ENCODE data around the gene LAMA1.

LAMA1 gene

DNA sequence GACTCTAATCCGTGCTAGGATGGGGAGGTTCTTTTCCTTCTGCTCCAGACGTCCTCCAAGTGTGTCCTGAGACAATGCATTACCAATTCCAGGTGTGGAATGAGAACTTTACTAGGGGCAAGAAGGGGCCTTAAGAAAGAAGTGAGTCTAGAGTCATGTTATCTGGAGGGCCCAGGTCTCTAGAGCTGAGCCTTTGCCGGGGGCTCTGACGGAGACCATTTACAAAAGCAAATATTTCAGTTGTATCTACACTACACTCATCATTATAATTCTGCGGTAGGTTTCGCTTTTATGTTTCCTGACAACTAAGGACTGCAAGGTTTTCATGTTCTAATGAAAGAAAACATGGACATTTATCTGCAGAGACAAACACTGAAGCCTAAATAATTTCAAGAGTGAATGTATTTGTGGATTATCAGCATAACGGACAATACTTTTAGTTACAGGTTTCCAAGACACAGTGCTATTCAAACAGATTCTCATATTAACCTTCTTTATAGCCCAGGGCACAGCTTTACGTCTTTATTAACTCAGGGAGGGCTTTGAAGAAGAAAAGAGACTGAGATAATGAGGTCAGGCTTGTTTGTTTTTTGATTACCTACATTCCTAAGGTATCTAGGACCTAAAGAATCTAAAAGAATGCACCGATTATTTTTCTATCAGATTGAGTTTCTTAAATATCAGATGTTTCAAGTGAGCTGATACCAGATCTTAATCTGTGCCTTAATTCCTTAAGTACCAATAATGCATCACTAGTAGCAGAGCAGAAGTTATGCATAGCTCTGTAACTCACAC, 15.0 kb upstream of the LAMA1 start:
- TF ChIP-seq, protein P1, sequence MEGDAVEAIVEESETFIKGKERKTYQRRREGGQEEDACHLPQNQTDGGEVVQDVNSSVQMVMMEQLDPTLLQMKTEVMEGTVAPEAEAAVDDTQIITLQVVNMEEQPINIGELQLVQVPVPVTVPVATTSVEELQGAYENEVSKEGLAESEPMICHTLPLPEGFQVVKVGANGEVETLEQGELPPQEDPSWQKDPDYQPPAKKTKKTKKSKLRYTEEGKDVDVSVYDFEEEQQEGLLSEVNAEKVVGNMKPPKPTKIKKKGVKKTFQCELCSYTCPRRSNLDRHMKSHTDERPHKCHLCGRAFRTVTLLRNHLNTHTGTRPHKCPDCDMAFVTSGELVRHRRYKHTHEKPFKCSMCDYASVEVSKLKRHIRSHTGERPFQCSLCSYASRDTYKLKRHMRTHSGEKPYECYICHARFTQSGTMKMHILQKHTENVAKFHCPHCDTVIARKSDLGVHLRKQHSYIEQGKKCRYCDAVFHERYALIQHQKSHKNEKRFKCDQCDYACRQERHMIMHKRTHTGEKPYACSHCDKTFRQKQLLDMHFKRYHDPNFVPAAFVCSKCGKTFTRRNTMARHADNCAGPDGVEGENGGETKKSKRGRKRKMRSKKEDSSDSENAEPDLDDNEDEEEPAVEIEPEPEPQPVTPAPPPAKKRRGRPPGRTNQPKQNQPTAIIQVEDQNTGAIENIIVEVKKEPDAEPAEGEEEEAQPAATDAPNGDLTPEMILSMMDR (conservative IDR thresholded peaks at IDR 0.05; ENCODE audit: low read length) = no peak
- H3K4me3 ChIP-seq (ENCODE audit: low read length) = no peak overlapping the region

DNA sequence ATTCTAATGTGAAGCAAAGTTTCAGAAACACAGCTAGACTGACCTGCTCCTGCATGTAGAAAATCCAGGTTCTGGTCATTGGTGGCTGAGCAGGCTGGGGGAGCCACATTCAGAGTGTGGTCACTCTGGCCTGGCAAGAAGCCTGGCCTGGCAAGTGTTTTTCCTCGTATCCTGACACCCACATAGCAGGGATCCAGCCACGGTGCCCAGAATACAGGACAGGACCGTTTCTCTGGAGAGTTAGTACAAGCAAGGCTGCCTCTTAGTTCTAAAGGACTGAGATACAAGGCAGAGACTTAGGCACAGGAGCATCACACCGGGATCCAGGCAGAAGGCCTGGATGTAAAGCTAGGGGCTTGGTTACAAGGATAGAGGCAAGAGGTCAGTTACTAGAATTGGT, 4.8 kb upstream of the LAMA1 start:
- TF ChIP-seq, protein P1 (conservative IDR thresholded peaks at IDR 0.05; ENCODE audit: low read length) = no peak
- no peak for DNase-seq (ENCODE audit: low read depth)

More for the DNA sequence above, 15.0 kb upstream of the LAMA1 start:
- no peak for DNase-seq (ENCODE audit: low read depth)

DNA sequence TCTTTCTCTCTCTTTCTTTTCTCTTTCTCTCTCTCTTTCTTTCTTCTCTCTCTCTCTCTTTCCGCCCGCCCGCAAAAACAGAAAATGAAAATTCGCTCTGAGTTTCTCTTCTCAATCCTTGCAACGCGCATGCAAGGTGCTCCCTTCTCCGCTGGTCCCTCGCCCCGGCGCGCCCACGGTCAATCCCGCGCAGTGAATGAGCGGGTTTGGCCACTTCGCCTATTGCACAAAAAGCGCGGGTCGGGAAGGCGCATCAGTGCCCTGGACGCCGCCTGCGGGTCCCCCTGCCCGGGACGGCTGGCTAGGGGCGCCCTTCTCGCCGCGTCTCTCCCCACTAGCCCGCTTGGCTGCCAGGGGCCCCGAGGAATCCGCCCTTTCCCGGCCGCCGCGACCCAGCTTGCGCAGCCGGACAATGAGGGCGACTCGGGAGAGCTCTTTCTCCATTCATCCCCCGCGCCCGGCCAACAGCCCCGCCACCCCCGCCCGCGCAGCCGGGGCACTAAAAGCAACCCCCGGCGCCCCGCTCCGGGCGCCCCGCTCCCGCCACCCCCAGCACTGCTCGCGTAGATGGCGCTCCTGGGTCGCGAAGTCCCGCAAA, 706 bp downstream of the LAMA1 start:
- TF ChIP-seq, protein P1 (conservative IDR thresholded peaks at IDR 0.05; ENCODE audit: low read length) = no peak
- peak overlapping the region; percentile 26 for H3K4me3 ChIP-seq (ENCODE audit: low read length)
- no peak for DNase-seq (ENCODE audit: low read depth)

More for the DNA sequence above, 4.8 kb upstream of the LAMA1 start:
- no peak overlapping the region for H3K4me3 ChIP-seq (ENCODE audit: low read length)

DNA sequence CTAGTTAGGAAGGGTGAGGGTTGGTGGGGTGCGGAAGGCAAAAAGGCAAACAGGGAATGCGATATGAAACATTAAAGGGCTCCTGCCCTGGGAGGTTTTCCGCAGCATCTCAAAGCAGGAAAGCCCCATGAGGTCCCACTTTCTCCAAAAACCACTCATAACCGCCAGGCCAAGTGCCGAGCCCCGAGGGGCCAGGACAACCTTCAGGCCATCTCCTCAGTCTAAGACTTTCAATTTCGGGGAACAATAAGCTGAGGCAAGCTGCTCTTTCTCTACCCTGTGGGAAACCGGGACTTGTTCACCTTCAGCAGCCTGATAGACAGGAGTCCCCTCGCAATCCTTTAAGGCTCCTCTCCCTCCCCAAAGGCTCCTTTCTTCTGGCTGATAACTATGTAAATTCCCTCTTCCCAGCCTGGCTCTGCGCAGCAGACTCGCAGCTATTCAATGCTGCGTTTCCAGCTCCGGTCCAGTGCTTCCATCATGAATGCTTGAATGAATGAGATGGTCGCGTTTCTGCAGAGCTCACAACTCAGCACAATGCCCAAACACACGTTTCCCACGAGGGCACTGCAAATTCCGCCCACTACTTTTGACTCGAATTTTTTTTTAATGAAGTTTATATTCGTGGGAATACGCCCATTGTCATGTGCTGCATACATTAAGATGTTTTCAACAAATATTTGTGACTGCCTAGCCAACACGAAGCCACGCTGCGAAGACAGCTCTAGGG, 1.4 kb downstream of the LAMA1 start:
- TF ChIP-seq, protein P1 (conservative IDR thresholded peaks at IDR 0.05; ENCODE audit: low read length) = no peak
- no peak for DNase-seq (ENCODE audit: low read depth)
- H3K4me3 ChIP-seq (ENCODE audit: low read length) = no peak overlapping the region; the same call in 1 of the 2 replicates

DNA sequence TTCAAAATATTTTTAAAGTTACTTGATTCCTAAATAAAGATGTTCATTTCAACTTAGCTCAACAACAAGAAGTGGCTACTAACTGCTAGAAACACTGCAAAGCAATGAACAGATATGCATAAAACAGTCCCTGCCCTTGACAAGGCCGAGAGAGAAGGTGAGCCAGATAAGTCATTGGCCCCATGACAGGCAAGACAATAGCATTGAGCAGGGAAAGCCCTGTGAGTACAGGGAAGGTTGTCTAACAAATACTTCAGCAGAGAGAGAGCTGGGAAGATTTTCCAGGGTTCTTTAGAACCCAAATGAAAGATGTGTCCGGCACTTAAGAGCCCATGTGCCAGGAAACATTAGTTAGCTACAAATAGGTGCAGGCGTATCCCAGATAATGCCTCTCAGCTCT, 4.7 kb downstream of the LAMA1 start:
- TF ChIP-seq, protein P1 (conservative IDR thresholded peaks at IDR 0.05; ENCODE audit: low read length) = no peak
- no peak for DNase-seq (ENCODE audit: low read depth)
- no peak overlapping the region for H3K4me3 ChIP-seq (ENCODE audit: low read length)

DNA sequence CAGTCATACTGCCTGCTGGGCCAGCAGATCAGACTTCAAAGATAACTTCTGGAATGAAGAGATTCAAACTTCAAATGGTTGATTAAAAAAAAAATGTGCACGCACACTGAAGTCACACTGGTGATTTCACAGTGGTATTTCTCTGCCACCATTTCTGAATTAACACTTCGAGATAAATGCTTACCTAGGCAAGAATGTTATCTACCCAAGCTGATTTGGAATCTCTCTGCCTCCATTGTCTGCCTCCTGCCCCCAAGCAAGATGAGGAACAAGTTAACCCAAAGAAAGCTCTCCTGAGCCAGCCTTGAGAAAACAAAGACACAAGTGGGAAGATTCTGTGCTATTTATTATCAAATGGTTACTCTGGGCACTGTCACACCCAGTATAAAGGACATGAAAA, 6.5 kb downstream of the LAMA1 start:
- no peak overlapping the region for H3K4me3 ChIP-seq (ENCODE audit: low read length)
- TF ChIP-seq, protein P1 (conservative IDR thresholded peaks at IDR 0.05; ENCODE audit: low read length) = no peak
- DNase-seq (ENCODE audit: low read depth) = no peak
